ENCODE measurements around the gene BABAM2.

Gene BABAM2

GRCh38 chr2:28035816-28036215, 145.3 kb downstream of the BABAM2 start:
- DNase-seq: no peak

- no peak for DNase-seq
Observed at GRCh38 chr2:28036307-28036706, 145.8 kb downstream of the BABAM2 start.

- DNase-seq: no peak
Observed at GRCh38 chr2:28038722-28039121, 148.2 kb downstream of the BABAM2 start.

DNA sequence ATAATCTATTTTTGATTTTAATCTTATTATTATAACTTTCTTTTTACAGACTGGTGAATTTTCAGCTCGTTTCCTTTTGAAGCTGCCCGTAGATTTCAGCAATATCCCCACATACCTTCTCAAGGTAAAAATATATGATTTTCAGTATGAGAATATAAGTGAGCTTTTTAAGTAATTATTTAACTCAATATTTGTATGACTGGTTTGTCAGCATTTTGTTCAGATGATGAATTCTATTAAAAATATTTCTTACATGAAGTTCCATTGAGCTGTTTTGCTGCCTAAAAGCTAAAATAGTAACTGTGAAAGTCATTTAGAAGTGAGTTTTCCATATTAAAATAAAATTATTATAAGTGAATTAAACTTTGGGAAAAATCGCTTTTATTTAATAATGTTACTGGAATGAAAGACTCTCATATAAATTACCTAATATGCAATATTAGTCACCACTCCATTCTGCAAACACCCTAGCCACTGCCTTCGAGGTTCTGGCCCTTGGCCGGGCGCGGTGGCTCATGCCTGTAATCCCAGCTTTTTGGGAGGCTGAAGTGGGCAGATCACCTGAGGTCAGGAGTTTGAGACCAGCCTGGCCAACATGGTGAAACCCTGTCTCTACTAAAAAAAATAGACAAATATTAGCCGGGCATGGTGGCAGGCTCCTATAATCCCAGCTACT, 155.3 kb downstream of the BABAM2 start:
- no peak for DNase-seq

- DNase-seq: no peak
Observed at GRCh38 chr2:28046921-28047320, 156.4 kb downstream of the BABAM2 start.

- DNase-seq: no peak
Observed at GRCh38 chr2:28047681-28048080, 157.2 kb downstream of the BABAM2 start.

GRCh38 chr2:28048341-28048740, 157.8 kb downstream of the BABAM2 start:
- DNase-seq: no peak

GRCh38 chr2:28049416-28049815, 158.9 kb downstream of the BABAM2 start:
- DNase-seq: no peak

GRCh38 chr2:28049899-28050298, 159.4 kb downstream of the BABAM2 start:
- no peak for DNase-seq

- DNase-seq: no peak
Observed at GRCh38 chr2:28052691-28053090, 162.2 kb downstream of the BABAM2 start.

GRCh38 chr2:28053597-28053996, 163.1 kb downstream of the BABAM2 start:
- DNase-seq: no peak

GRCh38 chr2:28054916-28055315, 164.4 kb downstream of the BABAM2 start:
- no peak for DNase-seq

- no peak for DNase-seq
Observed at GRCh38 chr2:28055325-28055970, 164.9 kb downstream of the BABAM2 start.

- DNase-seq: no peak
Observed at GRCh38 chr2:28058791-28059190, 168.3 kb downstream of the BABAM2 start.

- DNase-seq: no peak
Observed at GRCh38 chr2:28062867-28063266, 172.3 kb downstream of the BABAM2 start.

DNA sequence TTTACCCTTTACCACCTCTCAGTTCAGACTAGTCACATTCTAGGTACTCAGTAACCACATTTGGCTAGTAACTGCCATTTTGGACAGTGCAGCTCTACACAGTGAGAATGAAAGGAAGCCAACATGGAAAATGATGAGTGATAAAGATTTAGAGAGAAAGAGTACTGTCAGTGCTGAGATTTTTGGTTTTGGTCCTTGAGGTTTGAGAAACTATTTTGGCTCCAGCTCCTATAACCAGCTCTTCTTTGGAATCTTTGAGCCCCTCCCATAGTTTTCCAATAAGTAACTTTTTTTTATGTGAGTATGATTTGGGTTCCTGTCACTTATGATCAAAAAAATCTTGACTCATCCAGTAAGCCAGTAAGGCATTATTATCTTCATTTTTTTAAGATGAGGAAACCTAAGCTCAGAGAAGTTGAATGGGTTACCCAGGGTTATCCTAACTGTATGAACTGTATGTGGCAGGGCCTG, 173.0 kb downstream of the BABAM2 start:
- no peak for DNase-seq

DNA sequence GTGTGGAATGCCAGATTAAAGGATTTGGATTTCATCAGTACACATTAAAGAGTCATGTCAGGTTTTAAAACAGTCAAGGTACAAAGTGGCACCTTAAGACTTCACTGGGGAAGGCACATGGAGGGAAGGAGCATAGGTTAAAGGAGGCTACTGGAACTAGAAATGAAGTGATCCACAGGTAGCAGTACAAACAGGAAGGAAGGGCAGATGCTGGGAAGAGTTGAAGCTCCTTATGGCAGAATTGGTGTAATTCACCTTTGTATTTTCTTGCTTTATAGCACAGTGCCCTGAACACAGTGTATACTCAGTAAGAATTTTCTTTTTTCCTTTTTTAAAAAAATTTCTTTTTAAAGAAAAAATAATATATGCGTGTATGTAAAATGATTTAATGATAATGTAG, 177.1 kb downstream of the BABAM2 start:
- DNase-seq: no peak

DNA sequence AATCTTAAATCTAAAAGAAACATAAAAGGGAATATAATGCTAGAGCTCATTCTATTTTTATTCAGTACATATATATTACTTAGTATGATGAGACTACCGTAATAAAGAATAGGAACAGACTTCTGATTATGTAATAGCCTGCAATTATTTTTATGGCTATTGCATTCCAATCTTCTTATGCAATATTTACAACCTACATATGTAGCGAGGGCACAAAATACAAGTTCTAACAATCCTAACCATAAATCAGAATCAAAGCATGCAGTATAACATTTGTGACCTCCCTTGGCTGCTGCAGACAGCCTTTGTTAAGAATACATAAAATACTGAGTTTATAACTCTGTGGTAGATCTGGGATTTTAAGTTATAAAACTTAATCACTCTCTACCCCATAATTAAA, 177.6 kb downstream of the BABAM2 start:
- DNase-seq: no peak

DNA sequence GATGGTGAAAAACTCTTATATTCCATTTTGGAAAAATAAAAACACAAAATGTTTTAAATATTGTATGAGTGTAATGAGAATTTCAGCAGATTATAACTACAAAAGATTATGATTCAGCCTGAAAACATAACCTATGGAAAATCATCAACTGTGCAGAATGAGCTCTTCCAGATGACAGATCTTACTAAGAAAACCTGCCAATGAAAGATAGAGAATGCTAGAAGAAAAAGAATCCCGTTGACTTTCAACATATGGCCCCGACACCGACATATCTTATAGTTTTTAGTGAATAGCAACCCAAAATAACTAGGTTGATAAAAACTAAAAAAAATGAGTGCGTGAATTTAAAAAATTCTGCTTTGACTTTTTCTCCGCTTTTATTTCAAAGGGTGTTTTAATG, 178.0 kb downstream of the BABAM2 start:
- DNase-seq: no peak

GRCh38 chr2:28071221-28071620, 180.7 kb downstream of the BABAM2 start:
- no peak for DNase-seq

- DNase-seq: no peak
Observed at GRCh38 chr2:28074137-28074536, 183.6 kb downstream of the BABAM2 start.

- DNase-seq: no peak
Observed at GRCh38 chr2:28080911-28081310, 190.4 kb downstream of the BABAM2 start.

- no peak for DNase-seq
Observed at GRCh38 chr2:28082131-28082530, 191.6 kb downstream of the BABAM2 start.

GRCh38 chr2:28083476-28083875, 192.9 kb downstream of the BABAM2 start:
- DNase-seq: no peak

GRCh38 chr2:28084564-28084963, 194.0 kb downstream of the BABAM2 start:
- no peak for DNase-seq
